Activated T-helper 2 cell treated with anti-CD3 and anti-CD28 coated beads, Interferon-gamma antibody, Interleukin-2, Interleukin-4, amounts not matched to agents 10 μg/mL and 5 μg/mL and 100 μg/mL, durations not matched to agents 14 hours and 24 hours and 36 hours (primary cell): ENCODE measurements around the gene TMEM135. TPM values are rescaled to one million over a fixed set of nuclear protein-coding genes. Genes with fewer than 3 reads are reported as not detected.
A peak's percentile ranks its signal among the peaks of the same experiment; 100 is the strongest.

Experiments used
- DNase-seq: peaks from one replicate; pipeline ENCODE4 v3.0.0; 2021; ENCODE audit warnings: low spot score
- H3K27ac Mint-ChIP-seq: one replicate; pipeline ENCODE4 v1.8.0; 2021; ENCODE audit warnings: mixed read lengths
- H3K27me3 Mint-ChIP-seq: one replicate; pipeline ENCODE4 v1.8.0; 2021; ENCODE audit warnings: low read depth, mixed read lengths
- H3K36me3 Mint-ChIP-seq: one replicate; pipeline ENCODE4 v1.8.0; 2021; ENCODE audit warnings: low read depth, mixed read lengths
- H3K4me1 Mint-ChIP-seq: one replicate; pipeline ENCODE4 v1.8.0; 2021; ENCODE audit warnings: low read depth, mixed read lengths
- H3K4me3 Mint-ChIP-seq: one replicate; pipeline ENCODE4 v1.8.0; 2021; ENCODE audit warnings: low read depth, mild to moderate bottlenecking, moderate library complexity, mixed read lengths
- H3K9me3 Mint-ChIP-seq: one replicate; pipeline ENCODE4 v1.8.0; 2021; ENCODE audit warnings: mixed read lengths
- intact Hi-C: fragments of 100-400 bp; cut with micrococcal nuclease; formaldehyde crosslinking; loops from one replicate; pipeline ENCODE4 v1.15.1; 2023
- total RNA-seq: library from RNA; stranded (reverse); gene quantifications from 2 replicates; pipeline ENCODE4 v1.2.3, GENCODE V29; 2022

Gene TMEM135
- total RNA-seq, 1 donor from 2014 or later, result 40.2 TPM

DNA sequence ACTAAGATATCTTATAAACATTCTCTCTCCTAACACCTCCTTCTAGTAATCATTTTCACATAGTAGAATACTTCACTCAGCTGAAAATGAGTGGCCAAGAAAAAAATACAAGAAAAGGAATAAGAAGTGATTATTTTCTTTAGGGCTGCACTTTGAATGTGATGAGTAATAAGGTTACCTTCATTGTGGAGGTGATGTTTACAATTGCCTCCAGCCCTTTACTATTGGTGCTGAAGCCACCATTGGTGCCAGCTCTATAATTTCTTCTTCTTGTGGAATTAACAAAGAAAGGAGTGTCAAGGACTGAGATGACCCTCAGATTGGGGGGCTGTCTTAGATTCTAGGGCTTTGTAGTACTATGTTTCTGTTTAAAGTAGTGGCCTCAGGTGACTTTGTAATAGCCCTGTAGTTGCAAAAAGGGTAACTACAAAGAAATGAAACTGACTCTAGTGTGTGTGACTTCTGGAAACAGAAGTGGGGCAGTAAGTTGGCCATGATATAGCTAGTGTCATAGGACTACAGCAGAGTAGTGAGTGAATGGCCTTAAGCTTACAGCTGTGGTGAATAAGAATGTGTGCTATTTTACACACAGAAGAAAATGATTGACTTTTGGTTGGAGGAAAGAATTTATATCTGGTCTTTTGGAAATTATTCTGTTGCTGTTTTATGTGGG is 287.2 kb downstream of the TMEM135 start:
- DNase-seq, result no peak
- Mint-ChIP-seq H3K4me1 (no peaks in the 10 kb centered on the region), H3K9me3 (no peaks in the 10 kb centered on the region), H3K27ac (no peak overlapping the region), H3K4me3 (no peak overlapping the region), H3K27me3 (no peaks in the 10 kb centered on the region), H3K36me3 (no peaks in the 10 kb centered on the region)
- intact Hi-C loops, result no loop called here

DNA sequence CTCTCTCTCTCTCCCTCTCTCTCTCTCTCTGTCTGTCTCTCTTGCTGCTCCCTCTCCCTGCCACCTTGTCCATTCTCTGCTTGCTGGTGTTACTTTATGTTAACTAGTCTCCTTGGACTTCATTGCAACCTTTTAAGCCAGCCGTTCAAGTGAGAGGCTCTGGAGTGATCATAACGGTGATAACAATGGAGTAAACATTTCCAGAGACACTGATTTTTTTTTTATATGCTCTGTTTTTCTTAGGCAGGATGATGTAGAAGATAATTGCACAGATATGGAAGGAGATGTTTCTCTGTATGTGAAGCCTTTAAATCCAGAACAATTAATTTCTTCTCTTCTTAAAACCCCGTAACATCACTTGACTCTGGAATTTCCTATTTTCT is 287.7 kb downstream of the TMEM135 start:
- intact Hi-C loops, result no loop called here
- Mint-ChIP-seq H3K4me3 (no peak overlapping the region), H3K27ac (no peak overlapping the region), H3K27me3 (no peaks in the 10 kb centered on the region), H3K9me3 (no peaks in the 10 kb centered on the region), H3K36me3 (no peaks in the 10 kb centered on the region), H3K4me1 (no peaks in the 10 kb centered on the region)
- no peak for DNase-seq

DNA sequence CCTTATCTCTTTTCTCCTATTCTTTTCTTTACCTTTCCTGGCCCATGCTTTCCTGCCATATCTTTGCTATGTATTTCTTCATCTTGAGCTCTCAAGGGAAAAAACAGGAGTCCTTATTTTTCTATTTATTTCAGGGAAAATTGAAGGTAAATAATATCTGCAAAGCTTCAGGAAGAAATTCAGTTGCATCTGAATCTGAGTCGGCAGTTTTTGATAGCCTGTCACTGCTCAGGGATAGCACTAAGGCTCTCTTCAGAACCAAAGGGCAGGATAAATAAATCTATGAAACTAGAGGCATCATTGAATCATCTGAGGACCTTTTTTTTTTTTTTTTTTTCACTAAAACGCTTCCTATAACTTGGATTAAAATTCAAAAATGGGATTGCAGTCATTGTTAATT is 288.9 kb downstream of the TMEM135 start:
- Mint-ChIP-seq H3K4me1 (no peaks in the 10 kb centered on the region), H3K36me3 (no peaks in the 10 kb centered on the region), H3K27me3 (no peaks in the 10 kb centered on the region), H3K27ac (no peak overlapping the region), H3K9me3 (no peaks in the 10 kb centered on the region), H3K4me3 (no peak overlapping the region)
- no peak for DNase-seq
- intact Hi-C loops, result no loop called here

DNA sequence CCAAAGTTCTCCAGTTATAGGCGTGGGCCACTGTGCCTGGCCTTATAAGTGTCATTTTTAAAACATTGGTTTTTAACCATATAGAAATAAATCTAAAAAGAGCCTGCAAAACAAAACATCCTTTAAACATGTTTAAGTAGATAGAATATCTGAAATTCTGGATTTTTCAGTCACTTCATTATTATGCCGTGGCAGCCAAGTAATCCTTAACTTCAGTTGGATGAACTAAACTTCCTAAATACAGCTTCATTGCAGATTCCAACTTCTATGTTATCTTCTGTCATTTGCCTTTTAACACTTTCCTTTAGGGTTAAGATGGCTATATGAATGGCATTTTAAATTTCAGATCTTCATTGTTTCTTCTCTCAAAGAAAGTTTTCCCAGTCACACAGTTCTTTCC is 291.4 kb downstream of the TMEM135 start:
- no peaks in the 10 kb centered on the region for H3K4me1 Mint-ChIP-seq
- no peak overlapping the region for H3K27ac Mint-ChIP-seq
- no peaks in the 10 kb centered on the region for H3K27me3 Mint-ChIP-seq
- H3K9me3 Mint-ChIP-seq, result no peaks in the 10 kb centered on the region
- H3K4me3 Mint-ChIP-seq, result no peak overlapping the region
- no peaks in the 10 kb centered on the region for H3K36me3 Mint-ChIP-seq
- DNase-seq, result no peak
- intact Hi-C loops, result no loop called here

DNA sequence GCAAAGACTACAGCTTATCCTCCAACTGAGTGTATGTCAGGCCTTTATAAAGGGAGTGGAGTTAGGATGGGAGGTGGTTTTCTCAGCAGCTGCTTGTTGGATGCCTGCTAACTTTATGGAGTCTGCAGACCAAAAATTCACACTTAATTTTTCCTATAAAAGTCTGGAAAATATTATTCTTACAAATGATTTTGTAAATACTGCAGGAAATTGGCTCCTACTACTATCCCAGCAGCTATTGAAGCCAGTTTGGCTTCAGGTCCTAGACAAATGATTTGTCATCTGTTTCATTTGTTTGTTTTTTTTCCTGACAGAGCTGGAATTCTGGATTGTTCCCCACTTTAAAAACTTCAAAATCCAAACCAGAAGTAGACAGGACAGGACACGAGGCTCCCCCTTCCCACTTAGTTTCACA is 292.5 kb downstream of the TMEM135 start:
- H3K4me3 Mint-ChIP-seq, result no peak overlapping the region
- H3K4me1 Mint-ChIP-seq, result no peaks in the 10 kb centered on the region

DNA sequence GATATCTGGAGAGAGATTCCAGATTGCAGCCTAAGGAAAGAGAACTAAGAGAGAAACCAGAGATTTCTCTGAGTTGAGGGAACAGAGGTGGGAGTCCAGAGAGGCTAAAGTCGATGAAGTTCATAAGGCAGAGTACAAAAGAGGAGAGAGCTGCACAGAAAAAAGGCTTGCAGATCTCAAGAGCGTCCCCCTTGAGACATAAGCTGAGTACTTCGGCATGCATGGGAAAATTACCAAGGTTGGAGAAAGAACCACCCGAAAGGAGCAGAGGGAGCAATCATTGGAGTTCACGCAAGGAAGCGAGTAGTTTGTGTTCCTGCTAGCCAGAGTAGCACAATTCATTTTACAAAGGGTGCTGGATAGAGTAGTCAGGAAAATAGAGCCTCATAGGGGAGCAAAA is 293.5 kb downstream of the TMEM135 start:
- Mint-ChIP-seq H3K36me3 (no peaks in the 10 kb centered on the region), H3K27me3 (no peaks in the 10 kb centered on the region), H3K4me3 (no peak overlapping the region), H3K9me3 (no peaks in the 10 kb centered on the region), H3K4me1 (no peaks in the 10 kb centered on the region), H3K27ac (no peak overlapping the region)
- intact Hi-C loops, result no loop called here
- no peak for DNase-seq

More for the DNA sequence above, 292.5 kb downstream of the TMEM135 start:
- no peaks in the 10 kb centered on the region for H3K36me3 Mint-ChIP-seq
- intact Hi-C loops, result no loop called here
- H3K9me3 Mint-ChIP-seq, result no peaks in the 10 kb centered on the region
- H3K27ac Mint-ChIP-seq, result no peak overlapping the region
- no peak for DNase-seq
- H3K27me3 Mint-ChIP-seq, result no peaks in the 10 kb centered on the region

DNA sequence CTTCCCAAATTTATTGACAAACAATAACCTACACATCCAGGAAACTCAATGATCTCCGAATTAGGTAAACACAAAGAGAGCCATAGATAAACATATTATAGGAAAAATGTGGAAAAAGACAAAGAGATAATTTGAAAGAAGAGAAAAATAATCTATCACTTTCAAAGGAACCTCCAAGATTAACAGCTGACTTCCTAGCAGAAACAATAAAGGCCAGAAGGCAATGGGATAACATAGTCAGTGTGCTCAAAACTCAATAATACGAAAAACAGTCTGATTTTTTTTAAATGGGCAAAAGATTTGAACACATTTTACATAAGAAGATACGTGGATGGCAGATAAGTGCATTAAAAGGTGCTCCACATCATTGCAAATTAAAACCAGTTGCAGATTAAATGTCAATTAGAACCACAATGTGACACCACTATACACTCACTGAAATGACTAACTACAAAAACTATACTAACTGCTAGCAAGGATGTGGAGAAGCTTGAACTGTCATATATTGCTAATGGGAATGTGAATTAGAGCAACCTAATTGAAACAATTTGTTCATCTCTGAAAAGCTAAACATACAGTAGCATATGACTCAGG is 300.4 kb downstream of the TMEM135 start:
- Mint-ChIP-seq H3K4me1 (no peaks in the 10 kb centered on the region), H3K27me3 (no peaks in the 10 kb centered on the region), H3K9me3 (peaks cover 19% of the 10 kb centered on the region), H3K4me3 (no peak overlapping the region), H3K36me3 (no peaks in the 10 kb centered on the region), H3K27ac (no peak overlapping the region)
- DNase-seq, result no peak
- intact Hi-C loops, result no loop called here

DNA sequence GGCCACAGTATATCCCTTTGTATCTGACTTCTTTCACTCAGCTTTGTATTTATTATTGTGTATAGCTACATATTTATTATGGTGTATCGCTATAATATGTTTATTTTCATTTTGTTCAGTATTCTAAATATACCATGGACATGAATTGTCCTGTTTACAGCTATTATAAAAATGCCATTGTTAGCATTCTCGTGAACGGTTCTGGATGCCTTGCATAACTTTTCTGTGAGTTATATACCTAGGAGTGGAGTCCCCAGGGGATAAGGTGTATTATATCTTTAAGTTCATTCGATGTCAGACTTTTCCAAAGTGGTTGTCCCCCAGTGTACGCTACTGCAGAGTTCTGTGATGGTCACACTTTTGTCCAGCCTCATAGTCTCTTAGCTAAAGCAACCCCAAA is 301.7 kb downstream of the TMEM135 start:
- Mint-ChIP-seq H3K9me3 (peaks cover 19% of the 10 kb centered on the region), H3K27ac (no peak overlapping the region), H3K36me3 (no peaks in the 10 kb centered on the region), H3K27me3 (no peaks in the 10 kb centered on the region), H3K4me3 (no peak overlapping the region), H3K4me1 (no peaks in the 10 kb centered on the region)
- intact Hi-C loops, result no loop called here
- DNase-seq, result no peak

DNA sequence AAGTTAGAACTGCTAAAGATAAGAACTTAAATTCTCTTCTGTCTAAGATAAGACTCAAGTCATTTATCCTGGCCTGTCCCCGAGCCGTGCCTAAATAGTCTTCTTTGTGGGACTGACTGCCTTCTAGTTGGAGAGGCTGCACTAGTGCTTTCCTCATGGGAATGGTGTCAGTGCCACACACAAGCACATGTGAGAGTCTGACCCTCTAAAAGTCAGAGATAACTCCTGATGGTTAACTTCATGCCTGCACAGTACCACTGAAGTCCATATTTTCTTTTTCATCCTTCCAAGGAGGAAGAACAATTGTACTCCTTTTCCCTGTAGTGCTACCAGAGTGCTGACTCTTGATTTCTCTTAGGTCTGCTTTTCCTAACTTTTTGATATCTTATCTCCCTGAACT is 309.7 kb downstream of the TMEM135 start:
- H3K4me1 Mint-ChIP-seq, result peaks cover 4% of the 10 kb centered on the region
- H3K4me3 Mint-ChIP-seq, result no peak overlapping the region
- no peaks in the 10 kb centered on the region for H3K36me3 Mint-ChIP-seq
- DNase-seq, result no peak
- intact Hi-C loops, result no loop called here
- H3K27me3 Mint-ChIP-seq, result peaks cover 4% of the 10 kb centered on the region
- H3K9me3 Mint-ChIP-seq, result no peaks in the 10 kb centered on the region
- no peak overlapping the region for H3K27ac Mint-ChIP-seq

DNA sequence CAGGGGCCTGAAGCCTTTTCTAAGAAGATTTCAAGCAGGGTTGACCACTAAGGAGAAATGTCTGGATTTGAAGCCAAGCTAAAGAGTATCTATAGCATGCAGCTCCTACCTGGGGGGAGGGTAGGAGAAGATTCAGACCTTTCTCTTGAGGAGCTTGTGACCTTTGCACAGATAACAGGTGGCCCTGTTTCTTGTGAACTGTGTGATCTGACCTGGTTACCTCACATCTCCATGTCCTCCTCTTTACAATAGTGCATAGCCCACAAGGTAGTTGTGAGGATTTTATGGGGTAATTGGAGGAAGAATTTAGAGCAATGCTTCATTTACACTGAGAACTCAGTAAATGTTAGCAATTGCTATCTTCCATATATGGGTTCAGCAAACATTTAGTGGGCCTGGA is 310.1 kb downstream of the TMEM135 start:
- no peak overlapping the region for H3K4me3 Mint-ChIP-seq
- no peaks in the 10 kb centered on the region for H3K9me3 Mint-ChIP-seq
- H3K4me1 Mint-ChIP-seq, result peaks cover 7% of the 10 kb centered on the region
- no peaks in the 10 kb centered on the region for H3K36me3 Mint-ChIP-seq
- intact Hi-C loops, result no loop called here
- H3K27ac Mint-ChIP-seq, result no peak overlapping the region
- no peak for DNase-seq
- H3K27me3 Mint-ChIP-seq, result peaks cover 7% of the 10 kb centered on the region

DNA sequence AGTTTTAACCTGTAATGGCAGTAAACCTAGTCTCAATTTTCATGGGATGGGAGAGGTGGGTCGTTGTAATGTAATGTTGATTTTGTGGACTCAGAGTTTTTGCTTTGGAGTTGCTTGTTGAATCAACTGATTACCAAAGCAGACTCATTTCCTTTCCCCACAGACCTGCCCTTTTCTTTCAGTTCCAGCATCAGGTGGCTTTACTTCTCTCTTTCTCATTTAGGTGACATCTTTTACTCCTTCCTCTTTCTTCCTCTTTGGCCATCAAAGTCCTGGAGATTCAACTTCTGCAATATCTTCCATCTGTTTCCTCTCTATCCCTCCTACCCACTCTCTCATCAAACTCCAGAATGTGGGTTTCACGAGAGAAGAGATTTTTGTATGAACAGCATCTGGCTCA is 313.9 kb downstream of the TMEM135 start:
- Mint-ChIP-seq H3K27ac (no peak overlapping the region), H3K36me3 (no peaks in the 10 kb centered on the region), H3K27me3 (peaks cover 7% of the 10 kb centered on the region), H3K4me1 (peaks cover 7% of the 10 kb centered on the region), H3K4me3 (no peak overlapping the region), H3K9me3 (no peaks in the 10 kb centered on the region)
- intact Hi-C loops, result loop anchor here (1.0 to 5.0 kb wide), 2 partner anchors 70 to 1191 kb away; no protein-coding TSS in a partner anchor
- DNase-seq, result no peak

DNA sequence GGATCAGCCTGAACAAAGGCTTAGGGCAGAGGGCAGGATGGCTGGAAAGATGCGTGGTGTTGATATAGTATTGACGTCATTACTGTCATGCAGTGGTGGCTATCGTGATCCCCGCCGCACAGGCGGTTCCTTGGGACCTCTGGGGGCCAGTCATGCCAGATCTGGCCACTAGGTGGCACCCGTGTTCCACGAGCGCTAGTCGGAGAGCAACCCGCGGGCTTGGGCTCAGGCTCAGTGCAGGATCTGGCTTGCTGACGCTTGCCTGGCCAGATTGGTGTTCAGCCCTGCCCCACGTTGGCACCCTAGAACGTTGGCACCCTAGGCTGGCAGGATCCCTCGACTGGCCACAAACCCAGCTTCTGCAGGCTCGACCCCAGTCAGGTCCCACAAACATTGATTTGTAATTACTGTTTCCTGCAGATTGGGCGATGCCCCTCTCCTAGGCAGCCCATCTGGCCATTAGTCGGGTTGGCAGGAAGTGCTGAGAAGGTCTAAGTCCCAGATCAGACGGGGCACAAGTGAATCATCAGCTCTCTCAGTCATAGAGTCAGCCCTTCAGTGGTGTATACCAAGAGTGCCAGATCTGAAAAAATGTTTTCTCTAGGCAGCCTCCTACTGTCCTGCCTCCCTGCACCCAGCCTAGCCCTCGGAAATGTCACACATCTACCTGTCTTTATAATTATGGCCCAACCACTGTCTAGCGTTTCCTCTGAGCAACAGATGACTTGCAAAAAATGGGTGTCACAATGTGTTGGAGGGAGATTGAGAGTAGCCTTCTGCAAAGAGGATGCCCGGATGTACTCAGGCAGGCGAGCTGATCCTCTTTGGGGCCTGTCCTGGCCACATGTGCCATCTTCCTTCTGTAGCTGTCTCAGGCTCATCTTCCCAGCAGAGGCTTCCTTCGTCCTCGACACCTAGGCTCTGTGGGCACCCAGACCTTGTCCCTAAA is 315.3 kb downstream of the TMEM135 start:
- intact Hi-C loops, result loop anchor here (1.0 to 5.0 kb wide), 2 partner anchors 68 to 1189 kb away; no protein-coding TSS in a partner anchor
- peaks cover 7% of the 10 kb centered on the region for H3K4me1 Mint-ChIP-seq
- no peak overlapping the region for H3K4me3 Mint-ChIP-seq
- H3K9me3 Mint-ChIP-seq, result no peaks in the 10 kb centered on the region
- H3K36me3 Mint-ChIP-seq, result no peaks in the 10 kb centered on the region
- no peak overlapping the region for H3K27ac Mint-ChIP-seq
- peaks cover 7% of the 10 kb centered on the region for H3K27me3 Mint-ChIP-seq
- peak; percentile 73 for DNase-seq
